Activated T-helper 2 cell treated with anti-CD3 and anti-CD28 coated beads, Interferon-gamma antibody, Interleukin-2, Interleukin-4, amounts not matched to agents 10 μg/mL and 5 μg/mL and 100 μg/mL, durations not matched to agents 14 hours and 24 hours and 36 hours (primary cell): ENCODE results near the gene STAC2. TPM values are rescaled to one million over a fixed set of nuclear protein-coding genes. Genes with fewer than 3 reads are reported as not detected.
A peak's percentile ranks its signal among the peaks of the same experiment; 100 is the strongest.

Experiments
- DNase-seq: peaks from one replicate; pipeline ENCODE4 v3.0.0; 2021; ENCODE audit warnings: low spot score
- H3K27ac Mint-ChIP-seq: one replicate; pipeline ENCODE4 v1.8.0; 2021; ENCODE audit warnings: mixed read lengths
- H3K27me3 Mint-ChIP-seq: one replicate; pipeline ENCODE4 v1.8.0; 2021; ENCODE audit warnings: low read depth, mixed read lengths
- H3K36me3 Mint-ChIP-seq: one replicate; pipeline ENCODE4 v1.8.0; 2021; ENCODE audit warnings: low read depth, mixed read lengths
- H3K4me1 Mint-ChIP-seq: one replicate; pipeline ENCODE4 v1.8.0; 2021; ENCODE audit warnings: low read depth, mixed read lengths
- H3K4me3 Mint-ChIP-seq: one replicate; pipeline ENCODE4 v1.8.0; 2021; ENCODE audit warnings: low read depth, mild to moderate bottlenecking, moderate library complexity, mixed read lengths
- H3K9me3 Mint-ChIP-seq: one replicate; pipeline ENCODE4 v1.8.0; 2021; ENCODE audit warnings: mixed read lengths
- intact Hi-C: fragments of 100-400 bp; cut with micrococcal nuclease; formaldehyde crosslinking; loops from one replicate; pipeline ENCODE4 v1.15.1; 2023
- total RNA-seq: library from RNA; stranded (reverse); gene quantifications from 2 replicates; pipeline ENCODE4 v1.2.3, GENCODE V29; 2022

The STAC2 gene
- total RNA-seq, 1 donor from 2014 or later = not detected

DNA sequence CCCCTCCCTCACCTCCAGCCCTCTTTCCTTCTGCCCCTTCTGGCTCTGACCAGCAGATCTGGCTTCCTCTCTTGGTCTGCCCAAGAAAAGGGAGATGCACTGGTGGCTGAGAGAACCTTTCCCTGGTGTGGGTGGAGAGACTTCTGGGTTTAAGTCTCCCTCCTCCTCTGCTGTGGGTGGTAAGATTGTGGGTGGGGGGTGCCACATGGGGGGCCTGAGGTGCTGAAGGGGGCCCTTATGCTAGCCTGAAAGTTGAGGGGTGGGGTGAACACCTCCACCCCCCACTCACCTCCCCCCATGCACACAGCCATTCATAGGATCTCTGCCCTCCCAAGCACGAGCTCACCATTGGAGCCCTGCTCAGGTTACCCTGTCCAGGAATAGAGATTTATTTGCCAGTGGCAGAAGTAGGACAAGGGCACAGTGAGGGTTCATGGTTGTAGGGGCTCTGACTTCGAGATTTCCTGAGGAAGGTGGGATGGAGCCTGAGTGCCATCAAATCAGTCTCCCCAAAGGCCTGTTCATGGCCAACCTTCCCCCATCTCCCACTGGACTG lies 1.7 kb upstream of the STAC2 start:
- no peak overlapping the region for H3K4me3 Mint-ChIP-seq
- intact Hi-C loops = loop anchor here (10.0 kb wide), 1 partner anchor 377 kb away; the partner anchor contains the start of gene NEUROD2
- H3K27ac Mint-ChIP-seq = no peak overlapping the region
- H3K9me3 Mint-ChIP-seq = no peaks in the 10 kb centered on the region
- H3K4me1 Mint-ChIP-seq = peaks cover 7% of the 10 kb centered on the region
- no peak for DNase-seq
- H3K27me3 Mint-ChIP-seq = peaks cover 49% of the 10 kb centered on the region
- no peaks in the 10 kb centered on the region for H3K36me3 Mint-ChIP-seq

DNA sequence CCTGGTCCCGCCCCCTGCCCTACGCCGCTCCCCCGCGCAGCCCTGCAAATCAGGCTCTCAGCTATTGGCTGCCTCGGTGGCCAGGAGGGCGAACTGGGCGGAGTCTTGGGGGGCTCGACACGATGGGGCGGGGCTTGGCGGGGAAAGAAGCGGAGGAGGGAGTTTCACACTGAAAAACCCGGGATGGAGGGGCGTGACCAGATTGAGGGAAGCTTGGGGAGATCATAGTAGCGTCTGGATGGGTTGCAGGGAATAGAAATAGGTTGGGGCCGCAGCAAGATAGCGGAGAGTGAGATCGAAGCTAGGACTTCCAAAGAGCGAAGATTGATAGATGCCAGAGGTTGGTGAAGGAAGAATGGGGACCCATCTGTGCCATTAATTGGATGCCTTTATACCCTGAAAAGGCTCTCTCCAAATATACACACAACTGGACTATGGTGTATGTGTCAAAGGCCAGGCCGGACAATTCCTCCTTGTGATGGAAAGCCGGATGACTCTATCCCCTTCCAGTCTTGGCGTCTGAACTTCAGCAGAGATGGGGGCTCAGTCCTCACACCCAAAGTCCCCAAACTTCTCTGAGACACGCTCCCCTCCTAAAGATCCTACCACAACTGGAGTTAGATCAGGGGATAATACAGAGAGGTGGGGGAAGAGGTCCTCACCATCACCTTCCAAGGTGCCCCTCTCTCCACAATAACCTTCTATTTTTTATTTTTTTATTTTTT lies 376 bp upstream of the STAC2 start:
- intact Hi-C loops = loop anchor here (10.0 kb wide), 1 partner anchor 379 kb away; the partner anchor contains the start of gene NEUROD2
- no peak for DNase-seq

DNA sequence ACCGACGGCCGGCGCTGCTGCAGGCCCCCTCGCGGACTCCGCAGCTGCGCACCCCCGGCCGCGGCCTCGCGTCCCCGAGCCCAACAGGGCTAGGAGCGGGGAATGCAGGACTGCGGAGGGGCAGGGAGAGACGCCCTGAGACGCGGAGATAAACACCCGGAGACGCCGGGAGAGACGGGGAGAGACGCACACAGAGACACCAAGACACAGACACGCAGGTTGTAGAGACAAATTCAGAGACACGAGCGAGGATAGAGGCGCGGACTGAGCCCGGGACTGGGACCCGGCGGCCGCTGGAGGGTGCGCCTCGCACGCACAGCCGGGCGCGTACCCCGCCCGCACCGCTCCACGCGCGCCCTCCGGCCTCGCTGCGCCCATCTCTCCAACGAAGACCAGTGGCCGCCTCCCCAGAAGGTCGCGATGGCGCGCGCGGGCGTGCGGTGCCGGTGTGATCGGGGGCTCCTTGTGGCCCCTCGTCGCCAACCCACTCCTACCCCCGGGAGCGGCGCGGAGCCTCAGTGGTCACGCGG lies 902 bp downstream of the STAC2 start:
- no peak for DNase-seq
- H3K9me3 Mint-ChIP-seq = no peaks in the 10 kb centered on the region
- intact Hi-C loops = loop anchor here (10.0 kb wide), 1 partner anchor 380 kb away; the partner anchor contains the start of gene NEUROD2
- peaks cover 46% of the 10 kb centered on the region for H3K27me3 Mint-ChIP-seq
- peaks cover 3% of the 10 kb centered on the region for H3K4me1 Mint-ChIP-seq
- no peaks in the 10 kb centered on the region for H3K36me3 Mint-ChIP-seq
- H3K4me3 Mint-ChIP-seq = peak overlapping the region; percentile 30
- H3K27ac Mint-ChIP-seq = no peak overlapping the region

More for the DNA sequence above, 376 bp upstream of the STAC2 start:
- peaks cover 46% of the 10 kb centered on the region for H3K27me3 Mint-ChIP-seq
- H3K27ac Mint-ChIP-seq = no peak overlapping the region
- no peaks in the 10 kb centered on the region for H3K36me3 Mint-ChIP-seq
- peak overlapping the region; percentile 37 for H3K4me3 Mint-ChIP-seq
- peaks cover 3% of the 10 kb centered on the region for H3K4me1 Mint-ChIP-seq
- no peaks in the 10 kb centered on the region for H3K9me3 Mint-ChIP-seq

DNA sequence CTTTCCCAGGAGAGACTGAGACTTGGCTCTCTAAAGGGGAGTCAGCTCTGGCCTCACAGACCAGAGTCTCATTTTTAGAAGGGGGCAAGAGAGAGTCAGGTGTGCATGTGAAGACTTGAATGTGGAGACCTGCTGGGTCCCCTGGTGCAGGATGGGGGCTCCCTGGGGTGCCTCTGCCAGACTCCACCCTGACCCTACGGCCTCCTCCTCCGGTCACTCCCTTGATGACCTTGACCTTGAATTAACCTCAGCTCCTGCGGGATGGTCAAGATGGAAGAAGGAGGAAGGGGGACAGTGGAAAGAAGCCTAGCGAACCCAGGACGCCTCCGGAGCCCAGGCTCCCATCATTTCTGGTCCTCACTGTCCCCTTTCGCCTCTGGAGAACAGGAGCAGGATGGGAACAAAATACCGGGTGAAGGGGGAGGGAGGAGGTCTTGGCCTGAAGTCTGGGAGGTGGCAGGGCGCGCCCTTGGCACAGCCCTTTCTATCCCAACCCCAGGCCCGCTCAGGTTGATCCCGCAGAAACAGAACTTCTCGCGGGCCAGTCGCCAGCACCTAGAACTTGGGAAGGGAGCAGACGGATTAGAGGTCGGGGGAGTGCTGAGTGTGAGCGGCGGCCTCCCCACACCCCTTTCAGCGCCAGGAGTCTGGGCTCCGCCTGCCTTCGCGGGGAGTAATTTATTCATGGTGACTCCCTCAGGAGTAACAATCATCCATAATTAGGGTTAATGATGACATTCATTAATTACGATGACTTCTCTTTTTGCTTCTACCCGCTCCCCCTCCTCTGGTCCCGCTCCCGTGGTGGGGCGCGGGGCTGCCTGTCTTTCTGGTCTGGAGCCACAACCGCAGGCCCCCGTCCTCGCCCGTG lies 1.6 kb downstream of the STAC2 start:
- intact Hi-C loops = loop anchor here (10.0 kb wide), 1 partner anchor 381 kb away; the partner anchor contains the start of gene NEUROD2
- DNase-seq = no peak

DNA sequence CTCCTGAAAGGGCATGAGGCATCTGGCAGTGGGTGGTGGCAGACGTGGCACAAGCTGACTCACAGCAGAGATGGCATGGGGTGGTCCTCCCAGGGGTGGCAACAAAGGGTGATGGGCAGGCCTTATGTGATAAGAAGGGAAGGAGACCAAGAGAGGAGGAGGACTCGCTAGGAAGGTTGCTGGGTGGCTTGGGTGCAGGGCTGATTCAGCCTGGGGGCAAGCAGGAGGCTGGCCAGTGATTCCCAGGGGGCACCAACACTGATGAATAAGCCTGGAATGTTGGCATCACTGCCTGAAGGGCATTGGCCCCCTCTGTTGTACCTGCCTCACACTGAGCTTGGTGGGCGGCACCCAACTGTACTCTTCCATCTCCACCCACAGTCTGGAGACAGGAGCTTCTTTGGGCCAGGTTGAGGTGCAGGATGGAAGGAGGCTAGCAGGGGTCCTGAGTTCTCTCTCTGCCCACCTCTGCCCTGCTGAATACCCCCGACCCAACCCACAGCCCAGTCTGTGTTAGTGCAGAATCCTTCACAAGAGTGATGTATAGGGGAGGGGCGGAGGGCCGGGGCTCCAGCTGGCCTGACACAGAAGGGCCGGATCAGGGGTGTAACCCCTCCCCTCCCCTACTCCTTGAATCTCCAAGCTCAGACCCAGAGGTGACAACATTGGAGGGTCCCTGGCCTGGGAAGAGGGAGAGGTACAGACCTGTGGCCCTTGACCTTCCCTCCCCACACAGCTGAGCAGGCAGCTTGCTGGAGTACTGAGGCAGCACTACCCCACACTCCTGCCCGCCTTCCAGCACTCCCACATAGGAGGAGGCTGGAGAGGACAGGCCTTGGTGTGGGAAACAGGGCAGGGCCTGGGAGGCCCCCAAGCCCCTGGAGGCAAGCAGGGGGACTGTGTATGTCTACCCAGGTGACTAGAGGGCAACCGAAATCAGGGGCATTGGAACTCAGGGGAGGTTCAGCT lies 2.6 kb downstream of the STAC2 start:
- peaks cover 3% of the 10 kb centered on the region for H3K4me1 Mint-ChIP-seq
- no peak overlapping the region for H3K4me3 Mint-ChIP-seq
- peaks cover 46% of the 10 kb centered on the region for H3K27me3 Mint-ChIP-seq
- H3K9me3 Mint-ChIP-seq = no peaks in the 10 kb centered on the region
- no peak overlapping the region for H3K27ac Mint-ChIP-seq
- no peak for DNase-seq
- intact Hi-C loops = loop anchor here (10.0 kb wide), 1 partner anchor 382 kb away; the partner anchor contains the start of gene NEUROD2
- H3K36me3 Mint-ChIP-seq = no peaks in the 10 kb centered on the region

More for the DNA sequence above, 1.6 kb downstream of the STAC2 start:
- Mint-ChIP-seq H3K4me1 (peaks cover 3% of the 10 kb centered on the region), H3K9me3 (no peaks in the 10 kb centered on the region), H3K27me3 (peaks cover 46% of the 10 kb centered on the region), H3K27ac (no peak overlapping the region), H3K36me3 (no peaks in the 10 kb centered on the region), H3K4me3 (no peak overlapping the region)

DNA sequence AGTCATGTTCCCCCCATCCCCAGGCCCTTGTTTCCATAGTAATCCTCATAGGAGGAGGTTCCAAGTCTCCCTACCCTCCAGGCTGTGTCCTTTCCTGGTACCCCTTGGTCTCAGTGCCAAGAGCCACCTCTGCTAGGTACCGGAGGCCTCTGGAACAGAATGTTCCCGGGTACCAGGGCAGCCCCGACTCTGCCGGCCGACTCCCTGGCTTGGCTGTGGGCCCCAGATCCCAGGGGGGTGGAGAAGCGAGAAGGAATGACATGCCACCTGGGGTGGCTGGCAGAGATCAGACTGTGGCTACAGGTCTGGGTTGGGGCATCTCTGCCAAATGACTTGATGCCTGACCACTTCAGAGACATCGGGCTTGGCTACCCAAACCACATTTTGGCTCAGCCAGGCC lies 3.6 kb downstream of the STAC2 start:
- H3K4me3 Mint-ChIP-seq = no peak overlapping the region
- H3K27ac Mint-ChIP-seq = no peak overlapping the region
- H3K9me3 Mint-ChIP-seq = no peaks in the 10 kb centered on the region
- H3K4me1 Mint-ChIP-seq = peaks cover 3% of the 10 kb centered on the region
- DNase-seq = no peak
- peaks cover 39% of the 10 kb centered on the region for H3K27me3 Mint-ChIP-seq
- intact Hi-C loops = loop anchor here (10.0 kb wide), 1 partner anchor 383 kb away; the partner anchor contains the start of gene NEUROD2
- H3K36me3 Mint-ChIP-seq = no peaks in the 10 kb centered on the region

DNA sequence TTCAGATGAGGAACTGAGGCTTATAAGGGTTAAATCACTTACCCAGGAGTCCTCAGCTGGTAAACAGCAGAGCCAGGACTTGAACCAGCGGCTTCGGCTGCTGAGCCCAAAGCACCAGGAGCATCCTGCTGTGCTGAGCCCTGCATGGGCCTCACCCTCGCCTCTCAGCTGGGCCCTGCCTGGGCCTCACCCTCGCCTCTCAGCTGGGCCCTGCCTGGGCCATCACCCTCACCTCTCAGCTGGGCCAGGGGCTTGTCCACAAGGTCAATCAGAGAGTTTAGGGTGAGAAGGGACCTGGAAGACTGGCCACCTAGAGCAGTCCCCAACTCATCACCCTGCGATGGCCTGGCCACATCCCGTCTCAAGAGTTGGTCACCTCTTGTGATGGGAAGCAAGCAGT lies 4.2 kb downstream of the STAC2 start:
- Mint-ChIP-seq H3K4me3 (no peak overlapping the region), H3K27ac (no peak overlapping the region), H3K9me3 (no peaks in the 10 kb centered on the region), H3K36me3 (no peaks in the 10 kb centered on the region), H3K4me1 (peaks cover 3% of the 10 kb centered on the region), H3K27me3 (peaks cover 39% of the 10 kb centered on the region)
- no peak for DNase-seq
- intact Hi-C loops = loop anchor here (10.0 kb wide), 1 partner anchor 383 kb away; the partner anchor contains the start of gene NEUROD2

DNA sequence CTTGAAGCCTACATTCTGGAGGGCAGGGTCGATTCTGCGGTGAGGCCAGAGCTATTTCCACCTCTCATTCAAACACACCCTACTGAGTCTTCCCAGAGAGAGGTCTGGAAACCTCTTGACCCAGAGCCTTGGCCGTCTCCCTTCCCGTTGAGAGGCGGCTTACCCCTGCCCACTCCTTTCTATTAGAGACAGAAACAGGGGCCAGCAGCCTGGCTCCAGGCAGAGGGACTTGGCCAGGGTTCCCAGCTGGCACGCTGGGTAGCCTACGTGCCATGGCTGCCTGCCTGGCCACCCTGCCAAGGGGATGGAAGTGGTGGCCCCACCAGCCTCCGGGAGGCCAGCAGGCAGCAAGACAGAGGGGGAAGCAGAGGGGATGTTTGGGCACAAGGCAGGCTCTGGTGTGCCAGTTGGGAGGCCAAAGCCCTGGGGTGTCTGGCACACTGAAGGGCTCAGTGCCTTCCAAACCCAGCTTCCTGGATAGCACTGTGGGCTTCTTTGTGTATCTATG lies 6.0 kb downstream of the STAC2 start:
- no peak overlapping the region for H3K4me3 Mint-ChIP-seq
- H3K27ac Mint-ChIP-seq = no peak overlapping the region
- no peaks in the 10 kb centered on the region for H3K36me3 Mint-ChIP-seq
- peaks cover 41% of the 10 kb centered on the region for H3K27me3 Mint-ChIP-seq
- no peaks in the 10 kb centered on the region for H3K4me1 Mint-ChIP-seq
- no peaks in the 10 kb centered on the region for H3K9me3 Mint-ChIP-seq
- intact Hi-C loops = loop anchor here (10.0 kb wide), 1 partner anchor 385 kb away; the partner anchor contains the start of gene NEUROD2
- DNase-seq = no peak

DNA sequence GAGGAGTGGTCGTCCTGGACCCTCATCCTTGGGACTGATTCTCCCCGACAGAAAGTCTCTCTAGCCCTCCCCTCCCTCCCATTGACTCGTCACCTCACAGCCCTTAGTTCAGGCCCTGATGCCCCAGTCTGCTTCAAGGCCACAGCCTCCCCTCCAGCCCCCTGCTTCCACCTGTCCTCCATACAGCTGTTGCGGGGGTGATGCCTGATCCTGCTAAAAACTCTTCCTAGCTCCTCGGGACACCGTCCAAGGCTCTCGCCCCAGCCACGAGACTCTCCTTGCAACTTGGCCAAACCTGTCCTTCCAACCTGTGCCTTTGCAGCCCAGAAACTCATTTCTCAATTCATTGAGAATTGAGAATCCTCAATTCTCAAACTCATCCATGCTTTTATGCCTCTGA lies 6.8 kb downstream of the STAC2 start:
- no peaks in the 10 kb centered on the region for H3K9me3 Mint-ChIP-seq
- H3K4me3 Mint-ChIP-seq = no peak overlapping the region
- no peaks in the 10 kb centered on the region for H3K36me3 Mint-ChIP-seq
- DNase-seq = no peak
- no peaks in the 10 kb centered on the region for H3K4me1 Mint-ChIP-seq
- H3K27me3 Mint-ChIP-seq = peaks cover 38% of the 10 kb centered on the region
- intact Hi-C loops = no loop called here
- H3K27ac Mint-ChIP-seq = no peak overlapping the region

DNA sequence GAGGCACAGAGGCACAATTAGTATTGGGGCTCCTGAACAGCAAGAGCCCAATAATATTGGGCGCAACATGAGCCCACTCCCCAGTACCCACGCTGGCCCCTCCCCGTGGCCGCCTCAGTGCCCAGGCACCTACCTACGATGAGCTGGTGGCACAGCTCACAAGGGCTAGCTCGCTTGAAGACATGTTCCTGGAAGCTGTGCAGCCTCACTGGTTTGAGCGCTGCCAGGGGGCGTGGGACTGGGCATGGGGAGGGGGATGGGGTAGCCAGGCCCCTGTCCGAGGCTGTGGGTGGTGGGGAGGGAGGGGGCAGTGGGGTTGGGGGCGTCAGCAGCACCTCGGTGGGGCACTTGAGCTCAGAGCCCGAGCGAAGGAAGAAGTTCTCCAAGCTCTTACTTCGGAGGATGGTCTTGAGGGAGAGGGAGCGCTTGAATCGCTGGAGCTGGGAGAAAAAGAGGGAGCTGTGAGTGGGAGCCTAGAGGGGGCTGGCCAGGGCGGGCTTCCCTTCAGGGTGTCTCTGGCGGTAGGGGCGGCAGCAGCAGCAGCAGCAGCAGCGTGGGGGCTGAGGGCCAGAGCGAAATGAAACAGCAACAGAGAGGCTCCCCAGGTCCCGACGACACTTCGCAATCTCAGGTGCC lies 7.9 kb downstream of the STAC2 start:
- H3K4me3 Mint-ChIP-seq = no peak overlapping the region
- no peaks in the 10 kb centered on the region for H3K4me1 Mint-ChIP-seq
- DNase-seq = no peak
- intact Hi-C loops = no loop called here
- H3K36me3 Mint-ChIP-seq = no peaks in the 10 kb centered on the region
- no peak overlapping the region for H3K27ac Mint-ChIP-seq
- H3K9me3 Mint-ChIP-seq = no peaks in the 10 kb centered on the region
- peaks cover 29% of the 10 kb centered on the region for H3K27me3 Mint-ChIP-seq

DNA sequence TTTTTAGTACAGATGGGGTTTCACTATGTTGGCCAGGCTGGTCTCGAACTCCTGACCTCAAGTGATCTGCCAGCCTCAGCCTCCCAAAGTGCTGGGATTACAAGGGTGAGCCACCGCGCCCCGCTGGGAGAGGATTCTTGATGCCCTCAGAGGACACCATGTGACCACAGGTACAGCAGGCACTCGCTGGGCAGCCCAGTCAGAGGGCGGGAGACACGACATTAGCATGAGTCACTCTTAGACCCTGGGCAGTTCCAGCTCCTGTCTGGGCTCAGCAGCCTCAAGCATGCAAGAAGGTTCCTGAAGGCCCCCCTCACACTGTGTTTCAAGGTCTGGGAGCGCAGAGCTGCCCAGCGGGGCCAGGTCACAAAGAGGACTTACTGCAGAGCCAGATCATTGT lies 11.9 kb downstream of the STAC2 start:
- DNase-seq = no peak
- intact Hi-C loops = no loop called here
- Mint-ChIP-seq H3K27ac (no peak overlapping the region), H3K36me3 (no peaks in the 10 kb centered on the region), H3K9me3 (no peaks in the 10 kb centered on the region), H3K4me3 (no peak overlapping the region), H3K4me1 (peaks cover 6% of the 10 kb centered on the region), H3K27me3 (peaks cover 26% of the 10 kb centered on the region)
